ENCODE data around the gene IGFN1. TPM values are rescaled to one million over a fixed set of nuclear protein-coding genes. Genes with fewer than 3 reads are reported as not detected.
"Not testable (repeated sequence)": the region's sequence is repeated elsewhere in the genome, so short reads cannot be mapped to it uniquely, and the experiment has no call there.

Gene IGFN1
- total RNA-seq, 1 donor from 2014 or later = under 0.01 TPM

DNA sequence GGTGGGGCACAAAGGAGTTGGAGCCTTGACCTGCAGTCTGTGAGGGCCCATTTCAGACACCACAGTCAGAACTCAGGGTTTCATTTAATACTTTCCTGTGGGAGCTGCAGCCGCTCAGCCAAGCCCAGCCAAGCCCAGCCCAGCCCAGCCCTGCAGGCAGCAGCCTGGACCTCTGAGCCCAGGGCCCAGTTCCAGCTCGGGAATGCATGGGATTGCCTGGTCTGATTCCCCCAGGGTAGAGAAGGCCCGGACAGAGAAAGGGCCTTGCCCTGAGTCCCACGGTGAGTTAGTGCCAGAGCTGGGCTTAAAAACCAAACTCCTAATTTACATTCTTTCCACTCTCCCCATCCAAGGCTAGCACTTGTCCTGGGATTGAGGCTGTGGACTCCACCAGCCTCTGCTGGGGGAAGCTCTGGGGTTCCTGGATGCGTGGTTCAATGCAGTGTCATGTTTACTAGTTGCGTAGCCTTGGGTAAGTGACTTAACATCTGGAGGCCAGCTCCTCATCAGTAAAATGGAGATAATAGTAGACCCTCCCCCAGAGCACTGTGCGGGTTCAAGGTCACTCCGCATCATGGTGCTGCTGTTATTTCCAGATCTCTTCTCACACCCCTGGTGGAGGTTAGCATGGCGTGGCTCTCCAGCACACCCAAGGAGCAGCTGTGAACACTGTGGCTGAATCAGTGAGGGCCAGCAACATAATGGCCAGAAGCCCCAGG is 63.4 kb downstream of the IGFN1 start:
- TF ChIP-seq, protein P1, sequence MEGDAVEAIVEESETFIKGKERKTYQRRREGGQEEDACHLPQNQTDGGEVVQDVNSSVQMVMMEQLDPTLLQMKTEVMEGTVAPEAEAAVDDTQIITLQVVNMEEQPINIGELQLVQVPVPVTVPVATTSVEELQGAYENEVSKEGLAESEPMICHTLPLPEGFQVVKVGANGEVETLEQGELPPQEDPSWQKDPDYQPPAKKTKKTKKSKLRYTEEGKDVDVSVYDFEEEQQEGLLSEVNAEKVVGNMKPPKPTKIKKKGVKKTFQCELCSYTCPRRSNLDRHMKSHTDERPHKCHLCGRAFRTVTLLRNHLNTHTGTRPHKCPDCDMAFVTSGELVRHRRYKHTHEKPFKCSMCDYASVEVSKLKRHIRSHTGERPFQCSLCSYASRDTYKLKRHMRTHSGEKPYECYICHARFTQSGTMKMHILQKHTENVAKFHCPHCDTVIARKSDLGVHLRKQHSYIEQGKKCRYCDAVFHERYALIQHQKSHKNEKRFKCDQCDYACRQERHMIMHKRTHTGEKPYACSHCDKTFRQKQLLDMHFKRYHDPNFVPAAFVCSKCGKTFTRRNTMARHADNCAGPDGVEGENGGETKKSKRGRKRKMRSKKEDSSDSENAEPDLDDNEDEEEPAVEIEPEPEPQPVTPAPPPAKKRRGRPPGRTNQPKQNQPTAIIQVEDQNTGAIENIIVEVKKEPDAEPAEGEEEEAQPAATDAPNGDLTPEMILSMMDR (IDR thresholded peaks at IDR 0.05; ENCODE audit: insufficient read depth, low read length, severe bottlenecking) = no peak
- H3K36me3 ChIP-seq (ENCODE audit: control insufficient read depth, insufficient read depth, low read length) = no peaks in the 10 kb centered on the region
- FAIRE-seq (peak; percentile 58), DNase-seq (ENCODE audit: low read depth) (no peak)
- H3K4me3 ChIP-seq (ENCODE audit: low read depth, low read length) = no peak overlapping the region
- H3K27me3 ChIP-seq (ENCODE audit: control insufficient read depth, insufficient read depth, low read length) = no peaks in the 10 kb centered on the region

DNA sequence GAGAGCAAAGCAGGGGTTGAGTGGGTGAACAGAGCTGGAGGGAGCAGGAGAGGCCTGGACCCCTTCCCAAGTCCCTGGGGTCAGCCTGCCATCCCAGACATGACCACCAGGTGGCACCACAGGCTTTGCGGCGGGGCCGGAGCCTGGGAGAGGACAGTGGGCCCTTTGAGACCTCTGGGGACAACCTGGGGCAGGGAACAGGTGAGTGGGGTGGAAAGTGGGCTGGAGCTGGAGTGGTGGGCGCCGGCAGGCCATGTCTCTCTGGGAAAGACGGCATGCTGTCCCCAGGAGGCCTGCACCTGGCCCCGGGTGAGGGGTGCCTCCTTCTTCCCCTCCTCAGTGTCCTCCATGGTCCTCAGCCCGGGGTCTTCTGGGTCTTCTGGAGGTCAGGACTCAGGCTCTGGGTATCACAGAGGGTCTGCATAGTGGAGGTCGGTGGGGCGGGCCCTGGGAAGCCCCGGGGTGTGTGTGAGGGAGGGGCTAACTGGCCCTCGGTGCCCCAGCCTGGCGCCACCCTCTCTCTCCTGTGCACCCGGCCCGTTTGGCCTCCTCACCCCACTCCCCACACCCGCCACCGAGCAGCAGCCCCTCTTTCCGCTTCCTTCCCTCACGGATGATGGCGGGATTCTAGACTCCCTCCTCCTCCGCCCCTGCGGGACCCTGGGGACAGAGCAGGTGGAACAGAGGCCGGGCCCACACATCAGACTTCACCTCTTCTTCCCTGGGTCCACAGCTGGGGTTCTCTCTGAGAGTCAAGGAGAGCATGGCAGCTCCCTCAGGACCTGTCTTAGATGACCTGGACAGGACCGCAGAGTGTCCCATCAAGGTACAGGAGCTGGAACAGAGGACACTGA is 64.2 kb downstream of the IGFN1 start:
- H3K27me3 ChIP-seq (ENCODE audit: control insufficient read depth, insufficient read depth, low read length) = no peaks in the 10 kb centered on the region
- H3K4me3 ChIP-seq (ENCODE audit: low read depth, low read length) = no peak overlapping the region
- TF ChIP-seq, protein P1 (IDR thresholded peaks at IDR 0.05; ENCODE audit: insufficient read depth, low read length, severe bottlenecking) = peak; percentile 98
- DNase-seq (ENCODE audit: low read depth) (no peak), FAIRE-seq (no peak)
- no peaks in the 10 kb centered on the region for H3K36me3 ChIP-seq (ENCODE audit: control insufficient read depth, insufficient read depth, low read length)

DNA sequence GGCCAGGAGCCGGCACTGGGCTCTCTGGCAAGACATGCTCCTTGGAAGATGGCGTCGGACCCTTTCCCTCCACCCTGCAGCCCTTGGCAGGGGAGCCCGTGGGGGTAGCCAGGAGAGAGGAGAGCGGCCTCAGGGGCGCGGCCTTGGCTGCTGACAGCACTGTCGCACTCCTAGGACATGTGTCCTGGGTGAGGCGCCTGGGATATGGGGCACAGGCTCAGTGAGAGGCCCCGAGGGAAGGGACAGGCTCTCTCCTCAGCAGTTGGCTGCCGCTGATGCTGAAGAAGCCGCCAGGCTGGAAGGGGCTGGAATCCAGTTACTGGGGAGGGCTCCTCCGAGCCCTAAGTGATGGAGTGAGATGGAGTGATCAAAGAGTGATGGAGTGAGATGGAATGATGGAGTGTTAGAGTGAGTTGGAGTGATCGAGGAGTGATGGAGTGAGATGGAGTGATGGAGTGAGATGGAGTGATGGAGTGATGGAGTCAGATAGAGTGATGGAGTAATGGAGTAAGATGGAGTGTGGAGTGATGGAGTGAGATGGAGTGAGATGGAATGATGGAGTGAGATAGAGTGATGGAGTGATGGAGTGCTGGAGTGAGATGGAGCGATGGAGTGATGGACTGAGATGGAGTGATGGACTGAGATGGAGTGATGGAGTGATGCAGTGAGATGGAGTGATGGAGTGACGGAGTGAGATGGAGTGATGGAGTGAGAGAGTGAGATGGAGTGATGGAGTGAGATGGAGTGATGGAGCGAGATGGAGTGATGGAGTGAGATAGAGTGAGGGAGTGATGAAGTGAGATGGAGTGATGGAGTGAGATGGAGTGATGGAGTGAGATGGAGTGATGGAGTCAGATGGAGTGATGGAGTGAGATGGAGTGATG is 65.1 kb downstream of the IGFN1 start:
- no peak for DNase-seq (ENCODE audit: low read depth)
- H3K36me3 ChIP-seq (ENCODE audit: control insufficient read depth, insufficient read depth, low read length) = no peaks in the 10 kb centered on the region
- H3K27me3 ChIP-seq (ENCODE audit: control insufficient read depth, insufficient read depth, low read length) = no peaks in the 10 kb centered on the region
- no peak overlapping the region for H3K4me3 ChIP-seq (ENCODE audit: low read depth, low read length)
- TF ChIP-seq, protein P1 (IDR thresholded peaks at IDR 0.05; ENCODE audit: insufficient read depth, low read length, severe bottlenecking) = no peak
- FAIRE-seq = no peak

DNA sequence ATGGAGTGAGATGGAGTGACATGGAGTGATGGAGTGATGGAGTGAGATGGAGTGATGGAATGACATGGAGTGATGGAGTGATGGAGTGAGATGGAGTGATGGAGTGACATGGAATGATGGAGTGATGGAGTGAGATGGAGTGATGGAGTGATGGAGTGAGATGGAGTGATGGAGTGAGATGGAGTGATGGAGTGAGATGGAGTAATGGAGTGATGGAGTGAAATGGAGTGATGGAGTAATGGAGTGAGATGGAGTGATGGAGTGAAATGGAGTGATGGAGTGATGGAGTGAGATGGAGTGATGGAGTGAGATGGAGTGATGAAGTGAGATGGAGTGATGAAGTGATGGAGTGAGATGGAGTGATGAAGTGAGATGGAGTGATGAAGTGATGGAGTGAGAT is 67.5 kb downstream of the IGFN1 start:
- not testable (repeated sequence) for H3K36me3 ChIP-seq (ENCODE audit: control insufficient read depth, insufficient read depth, low read length); DNase-seq (ENCODE audit: low read depth); FAIRE-seq; H3K4me3 ChIP-seq (ENCODE audit: low read depth, low read length); H3K27me3 ChIP-seq (ENCODE audit: control insufficient read depth, insufficient read depth, low read length)

DNA sequence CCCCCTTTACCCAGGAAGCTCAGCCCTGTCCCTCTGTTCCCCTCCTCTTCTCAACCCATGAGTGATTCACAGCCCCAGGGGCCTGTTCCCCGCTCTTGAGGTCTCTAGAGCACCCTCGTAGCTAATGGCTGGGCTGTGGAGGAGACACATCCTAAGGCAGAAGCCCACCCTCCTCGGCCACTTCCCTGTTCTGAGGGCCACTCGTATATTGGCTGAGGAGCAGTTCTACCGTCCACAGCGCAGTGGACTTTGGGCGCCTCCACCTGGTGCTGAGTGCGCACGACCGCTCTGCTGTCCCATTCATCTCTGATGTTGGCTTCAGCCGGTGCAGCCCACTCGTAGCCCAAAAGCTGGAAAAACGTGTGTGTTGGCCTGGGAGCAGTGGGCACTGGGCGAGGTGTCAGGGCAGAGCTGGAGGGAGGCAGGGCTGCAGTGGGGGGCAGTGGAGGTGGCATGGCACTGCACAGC is 68.2 kb downstream of the IGFN1 start:
- TF ChIP-seq, protein P1 (IDR thresholded peaks at IDR 0.05; ENCODE audit: insufficient read depth, low read length, severe bottlenecking) = no peak
- Histone ChIP-seq H3K4me3 (ENCODE audit: low read depth, low read length) (no peak overlapping the region), H3K27me3 (ENCODE audit: control insufficient read depth, insufficient read depth, low read length) (no peaks in the 10 kb centered on the region), H3K36me3 (ENCODE audit: control insufficient read depth, insufficient read depth, low read length) (no peaks in the 10 kb centered on the region)
- no peak for FAIRE-seq
- DNase-seq (ENCODE audit: low read depth) = no peak
